PC-9 (cell line): Measurements from ENCODE around the gene AGPAT3.

ENCODE experiments used
- EZH2 ChIP-seq: fragments of 200-600 bp; sonication (generic); IDR thresholded peaks from 2 replicates; pipeline ENCODE4 v1.8.0; 2017; ENCODE audit warnings: antibody characterized with exemption, low read depth
- TF ChIP-seq, protein P1 (sequence below): fragments of 200-600 bp; sonication (generic); conservative IDR thresholded peaks from 2 replicates; pipeline ENCODE4 v1.6.1; 2017; ENCODE audit warnings: mixed run types, antibody characterized with exemption, mild to moderate bottlenecking, moderate library complexity

- TF ChIP-seq, protein P1, sequence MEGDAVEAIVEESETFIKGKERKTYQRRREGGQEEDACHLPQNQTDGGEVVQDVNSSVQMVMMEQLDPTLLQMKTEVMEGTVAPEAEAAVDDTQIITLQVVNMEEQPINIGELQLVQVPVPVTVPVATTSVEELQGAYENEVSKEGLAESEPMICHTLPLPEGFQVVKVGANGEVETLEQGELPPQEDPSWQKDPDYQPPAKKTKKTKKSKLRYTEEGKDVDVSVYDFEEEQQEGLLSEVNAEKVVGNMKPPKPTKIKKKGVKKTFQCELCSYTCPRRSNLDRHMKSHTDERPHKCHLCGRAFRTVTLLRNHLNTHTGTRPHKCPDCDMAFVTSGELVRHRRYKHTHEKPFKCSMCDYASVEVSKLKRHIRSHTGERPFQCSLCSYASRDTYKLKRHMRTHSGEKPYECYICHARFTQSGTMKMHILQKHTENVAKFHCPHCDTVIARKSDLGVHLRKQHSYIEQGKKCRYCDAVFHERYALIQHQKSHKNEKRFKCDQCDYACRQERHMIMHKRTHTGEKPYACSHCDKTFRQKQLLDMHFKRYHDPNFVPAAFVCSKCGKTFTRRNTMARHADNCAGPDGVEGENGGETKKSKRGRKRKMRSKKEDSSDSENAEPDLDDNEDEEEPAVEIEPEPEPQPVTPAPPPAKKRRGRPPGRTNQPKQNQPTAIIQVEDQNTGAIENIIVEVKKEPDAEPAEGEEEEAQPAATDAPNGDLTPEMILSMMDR = no peak
- TF ChIP-seq EZH2 = no peak
Measured at GRCh38 chr21:43951911-43952703, 87.1 kb downstream of the AGPAT3 start.
